Stimulated activated CD4-positive, alpha-beta T cell treated with anti-CD3 and anti-CD28 coated beads, Interleukin-1b, Interleukin-23, amount 100 ng/mL, for 1 hour (primary cell): ENCODE data around the gene TNS2.

Experiments
- DNase-seq, 2 donors: peaks; one replicate each; pipeline ENCODE4 v3.0.0-alpha.2; 2020; ENCODE audit warnings: low read depth in 2 of 2

Gene TNS2

GRCh38 chr12:53058674-53059433, 9.0 kb downstream of the TNS2 start:
- no peak for DNase-seq

- no peak for DNase-seq
These were observed 9.7 kb downstream of the TNS2 start for GRCh38 chr12:53059434-53060063.

GRCh38 chr12:53060064-53060720, 10.3 kb downstream of the TNS2 start:
- DNase-seq, result no peak

- no peak for DNase-seq
These were observed 10.9 kb downstream of the TNS2 start for GRCh38 chr12:53060721-53061276.

- no peak for DNase-seq
These were observed 11.6 kb downstream of the TNS2 start for GRCh38 chr12:53061404-53062010.

GRCh38 chr12:53062011-53062961, 12.4 kb downstream of the TNS2 start:
- no peak for DNase-seq

- DNase-seq, result no peak
These were observed 13.3 kb downstream of the TNS2 start for GRCh38 chr12:53062977-53063707.

GRCh38 chr12:53063708-53064612, 14.1 kb downstream of the TNS2 start:
- DNase-seq, result no peak

GRCh38 chr12:53064613-53065436, 15.0 kb downstream of the TNS2 start:
- DNase-seq, result no peak

- DNase-seq, result no peak
These were observed 15.6 kb downstream of the TNS2 start for GRCh38 chr12:53065470-53065869.

- DNase-seq, result peak; percentile 29 to 53
These were observed 16.4 kb downstream of the TNS2 start for GRCh38 chr12:53065975-53066931.

- no peak for DNase-seq
These were observed 17.5 kb downstream of the TNS2 start for GRCh38 chr12:53067074-53067992.

GRCh38 chr12:53067993-53068770, 18.3 kb downstream of the TNS2 start:
- no peak for DNase-seq

- no peak for DNase-seq
These were observed 19.1 kb downstream of the TNS2 start for GRCh38 chr12:53068811-53069585.
